Endometrium (tissue), 2 donors: Measurements from ENCODE around the gene MAPK10.

Experiments used
- FAIRE-seq: peaks from 2 replicates; lab custom pipeline; 2012; peaks lifted over from hg19 to GRCh38; lab: Jason Lieb, UNC
- donor health status: control.
- donor health status: control.

The MAPK10 gene

DNA sequence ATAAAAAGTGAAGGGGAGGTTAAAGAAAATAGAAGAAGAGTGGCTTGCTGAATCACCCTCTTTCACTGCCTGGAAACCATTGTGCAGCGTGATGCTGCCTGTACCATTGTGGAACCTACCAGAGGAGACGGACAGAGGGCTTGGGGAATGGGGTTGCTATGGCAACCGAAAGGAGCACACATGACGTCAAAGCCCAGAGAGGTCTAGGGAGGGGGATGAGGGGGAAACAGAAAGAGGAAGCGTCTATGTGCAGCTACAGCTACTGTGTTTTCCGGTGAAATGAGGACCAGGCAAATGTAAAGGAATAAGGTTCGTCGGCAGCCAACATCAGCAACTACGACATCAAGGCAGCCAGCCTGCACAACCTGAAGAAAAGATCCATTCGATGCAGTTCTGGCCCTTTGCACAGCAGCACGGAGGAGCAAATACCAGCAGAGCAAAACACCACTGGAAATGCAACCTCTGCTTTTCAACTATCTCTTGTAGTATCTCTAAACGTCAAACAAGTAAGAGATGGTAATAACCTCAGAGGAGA, at the start of gene MAPK10:
Gene MAPK10, minus strand, starts transcription at position 110 of the 535 bp plus-strand sequence.
- no peak for FAIRE-seq

DNA sequence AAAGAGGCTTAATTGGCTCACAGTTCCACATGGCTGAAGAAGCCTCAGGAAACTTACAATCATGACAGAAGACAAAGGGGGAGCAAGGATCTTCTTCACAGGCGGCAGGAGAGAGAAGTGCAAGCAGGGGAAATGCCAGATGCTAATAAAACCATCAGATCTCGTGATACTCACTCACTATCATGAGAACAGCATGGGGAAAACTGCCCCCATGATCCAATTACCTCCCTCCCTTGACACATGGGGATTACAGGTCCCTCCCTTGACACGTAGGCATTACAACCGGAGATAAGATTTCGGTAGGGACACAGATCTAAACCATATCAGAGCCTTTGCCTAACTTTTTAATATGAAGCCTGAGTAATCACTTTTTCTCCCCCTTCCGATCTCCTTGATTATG, 43.7 kb upstream of the MAPK10 start:
- no peak for FAIRE-seq

DNA sequence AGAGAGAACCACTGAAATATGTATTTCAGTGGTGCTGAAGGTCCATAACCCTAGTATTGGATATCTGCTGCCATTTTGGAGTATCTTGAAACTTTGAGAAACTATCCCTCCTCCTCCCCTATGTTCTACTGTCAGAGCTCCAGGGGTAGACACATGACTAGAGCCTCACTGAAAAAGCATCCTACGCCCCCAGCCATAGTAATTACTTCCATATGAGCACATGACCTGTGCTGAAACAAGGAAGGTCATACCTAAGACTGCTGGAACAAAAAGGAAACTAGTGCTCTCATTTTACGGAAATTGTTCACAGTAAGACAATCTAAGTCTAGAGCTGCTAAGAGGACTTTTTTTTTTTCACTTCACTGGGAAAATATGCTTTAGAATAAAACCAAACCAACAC, 42.0 kb upstream of the MAPK10 start:
- no peak for FAIRE-seq

DNA sequence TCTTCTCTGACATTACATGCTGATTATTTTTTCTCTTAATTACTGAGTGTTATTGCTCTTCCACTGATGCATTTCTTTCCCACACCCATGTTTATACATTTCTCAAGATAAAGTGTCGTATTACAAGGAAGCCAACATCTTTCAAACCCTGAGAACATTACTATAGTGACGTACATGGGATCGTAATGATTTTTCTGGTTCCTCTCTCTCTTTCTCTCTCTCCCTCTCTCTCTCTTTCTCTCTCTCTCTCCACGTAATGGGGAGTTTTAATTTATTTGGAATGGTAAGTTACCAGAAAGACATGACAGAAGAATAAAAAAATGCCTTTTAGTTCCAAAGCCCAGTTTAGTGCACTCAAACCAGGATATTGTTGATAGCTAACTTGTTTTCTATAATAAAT, 40.4 kb upstream of the MAPK10 start:
- peak; percentile 60 for FAIRE-seq

DNA sequence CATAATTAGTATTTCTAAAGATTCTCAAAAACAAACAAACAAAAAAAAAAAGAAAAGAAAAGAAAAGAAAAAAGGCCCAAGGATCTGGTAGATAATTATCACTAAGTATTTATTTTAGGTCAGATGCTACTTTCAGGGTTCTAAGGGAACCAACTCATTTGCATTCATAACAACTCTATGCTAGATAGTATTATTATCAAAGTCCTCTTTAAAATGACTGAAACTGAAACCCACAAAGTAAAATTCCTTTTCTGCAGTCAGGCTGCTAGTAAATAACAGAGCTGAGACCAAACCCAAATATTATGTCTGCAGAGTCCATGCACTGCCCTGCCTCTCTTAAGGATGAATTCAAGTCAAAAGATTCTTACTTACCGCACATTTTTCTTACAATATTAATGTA, 38.3 kb upstream of the MAPK10 start:
- peak; percentile 21 for FAIRE-seq

DNA sequence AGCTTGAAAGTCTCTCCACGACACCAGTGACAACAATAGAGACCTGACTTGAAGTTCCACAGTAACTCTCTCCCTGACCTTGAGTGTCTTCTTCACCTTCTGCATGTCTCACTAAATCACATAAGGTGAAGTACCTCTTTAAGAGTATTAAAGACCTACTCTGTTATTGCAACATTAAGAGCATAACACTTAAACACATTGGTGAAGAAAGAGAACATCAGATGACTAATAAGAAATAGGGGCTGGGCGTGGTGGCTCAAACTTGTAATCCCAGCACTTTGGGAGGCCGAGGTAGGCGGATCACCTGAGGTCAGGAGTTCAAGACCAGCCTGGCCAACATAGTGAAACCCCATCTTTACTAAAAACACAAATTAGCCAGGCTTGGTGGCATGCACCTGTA, 33.9 kb upstream of the MAPK10 start:
- no peak for FAIRE-seq

DNA sequence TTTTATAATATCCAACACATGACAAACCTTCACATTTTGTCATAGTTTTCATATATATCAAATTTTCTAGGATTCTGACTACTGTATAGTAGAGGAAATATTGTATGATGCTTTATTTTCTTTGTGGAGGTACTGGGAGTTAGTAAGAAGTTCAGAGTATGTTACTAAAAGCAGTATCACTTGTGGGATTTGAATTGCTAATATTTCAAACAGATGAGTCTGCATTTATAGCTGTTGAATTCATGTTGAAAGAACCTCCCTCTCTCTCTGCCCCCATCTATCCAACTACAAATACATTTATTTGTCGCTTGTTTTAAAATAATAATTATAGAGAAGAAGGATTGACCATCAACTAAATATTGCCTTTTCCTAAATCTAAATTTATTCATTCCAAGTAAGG, 29.8 kb upstream of the MAPK10 start:
- FAIRE-seq: no peak

DNA sequence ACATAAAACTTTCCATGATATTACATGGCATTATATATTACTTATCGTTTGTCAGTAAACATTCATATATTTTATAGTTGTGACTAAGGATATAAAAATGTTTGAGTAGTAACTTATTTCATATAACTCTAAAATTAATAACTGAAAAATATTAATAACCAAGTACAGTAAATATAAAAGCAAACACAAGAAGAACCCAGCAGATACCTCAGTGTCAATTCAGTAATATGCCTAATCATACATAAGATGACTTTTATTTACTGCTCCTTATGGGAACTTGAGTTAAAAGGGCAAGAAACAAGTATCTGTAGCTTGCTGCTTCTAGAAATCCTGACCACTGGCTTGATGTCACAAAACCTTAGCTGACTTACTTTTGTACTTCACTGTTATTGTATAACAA, 28.4 kb upstream of the MAPK10 start:
- FAIRE-seq: no peak

DNA sequence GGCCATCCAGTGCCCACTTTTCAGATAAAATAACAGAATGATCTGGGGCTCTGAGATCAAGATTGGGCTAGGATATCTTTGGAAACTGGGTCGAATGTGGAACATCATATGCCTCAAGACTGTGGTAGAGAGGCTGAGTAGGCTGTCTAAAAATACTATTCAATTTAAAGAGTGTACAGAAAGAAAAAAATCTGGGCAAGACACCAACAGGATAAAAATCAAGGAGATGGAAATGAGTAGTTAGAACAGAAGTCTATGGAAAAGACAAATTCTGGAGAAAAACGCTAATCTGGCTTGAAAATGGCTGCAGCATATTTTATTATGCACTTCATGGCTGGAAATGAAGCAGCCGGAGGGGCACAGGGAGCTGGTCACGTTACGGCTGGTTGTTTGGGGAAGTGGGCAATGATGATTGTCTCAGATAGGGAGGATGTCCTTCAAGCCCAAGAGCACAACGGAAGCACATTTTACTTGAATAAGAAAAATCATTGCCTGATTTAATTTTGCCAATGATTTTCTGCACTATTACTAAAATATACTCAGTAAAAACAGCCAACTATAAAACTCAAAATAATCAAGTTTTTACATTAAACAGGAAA, 27.1 kb upstream of the MAPK10 start:
- no peak for FAIRE-seq

DNA sequence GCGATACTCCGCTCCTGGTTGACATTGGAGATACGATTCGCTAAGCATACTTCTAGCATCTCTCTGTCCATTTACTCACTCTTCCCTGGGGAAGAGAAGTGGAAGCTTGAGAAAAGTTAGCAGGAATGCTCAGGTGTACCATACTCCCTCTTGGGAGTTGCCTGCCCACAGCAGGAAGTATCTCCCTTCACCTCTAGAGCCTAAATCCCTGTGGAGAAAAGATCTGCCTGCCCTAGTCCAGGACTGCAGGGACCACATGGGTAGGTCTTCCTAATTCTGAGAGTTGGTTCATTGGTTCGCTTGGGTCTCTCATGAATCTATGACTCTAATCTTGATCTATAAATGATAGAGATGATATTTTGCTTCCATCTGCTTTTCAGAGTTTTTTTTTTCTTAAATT, 26.3 kb upstream of the MAPK10 start:
- FAIRE-seq: no peak

DNA sequence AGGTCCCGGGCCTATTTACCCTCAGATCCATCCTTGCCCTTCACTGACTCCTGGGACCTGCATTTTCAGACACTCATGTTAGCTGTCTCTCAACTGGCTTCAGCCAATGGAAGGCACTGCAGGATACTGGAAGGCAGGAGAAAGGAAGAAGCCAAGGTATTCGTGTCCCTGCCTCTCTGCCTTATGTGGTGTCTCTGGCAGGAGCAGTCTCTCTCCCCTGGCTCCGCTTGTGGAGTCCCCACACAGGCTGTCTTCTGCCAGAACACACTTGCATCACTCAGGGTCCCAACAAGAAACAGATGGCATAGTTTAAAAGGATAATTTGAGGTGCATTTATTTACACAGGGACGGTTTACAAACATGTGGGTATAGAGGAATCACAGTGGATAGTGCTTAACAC, 21.6 kb upstream of the MAPK10 start:
- FAIRE-seq: no peak

DNA sequence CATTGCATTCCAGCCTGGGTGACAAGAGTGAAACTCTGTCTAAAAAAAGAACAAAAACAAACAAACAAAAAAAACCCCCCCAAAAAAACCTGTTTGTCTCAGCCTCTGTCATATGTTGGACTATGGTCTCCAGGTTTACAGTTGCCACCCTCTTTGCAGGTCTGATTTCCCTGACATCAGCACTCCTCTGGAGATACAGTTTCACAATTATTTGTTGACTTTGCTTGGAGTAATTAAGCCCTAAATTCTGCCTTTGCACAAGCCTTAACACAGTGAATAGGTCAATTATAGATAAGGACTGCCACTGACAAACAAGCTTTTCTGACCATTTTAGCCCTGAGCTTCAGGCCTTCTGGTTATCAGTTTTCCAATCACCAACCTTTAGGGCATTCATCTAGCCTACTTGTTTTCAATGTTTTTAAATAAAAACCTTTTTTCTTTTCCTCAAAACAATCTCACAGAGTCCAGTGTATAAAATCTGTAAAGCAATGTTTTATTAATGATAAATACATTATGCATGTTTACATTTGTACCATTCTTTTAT, 20.4 kb upstream of the MAPK10 start:
- no peak for FAIRE-seq

DNA sequence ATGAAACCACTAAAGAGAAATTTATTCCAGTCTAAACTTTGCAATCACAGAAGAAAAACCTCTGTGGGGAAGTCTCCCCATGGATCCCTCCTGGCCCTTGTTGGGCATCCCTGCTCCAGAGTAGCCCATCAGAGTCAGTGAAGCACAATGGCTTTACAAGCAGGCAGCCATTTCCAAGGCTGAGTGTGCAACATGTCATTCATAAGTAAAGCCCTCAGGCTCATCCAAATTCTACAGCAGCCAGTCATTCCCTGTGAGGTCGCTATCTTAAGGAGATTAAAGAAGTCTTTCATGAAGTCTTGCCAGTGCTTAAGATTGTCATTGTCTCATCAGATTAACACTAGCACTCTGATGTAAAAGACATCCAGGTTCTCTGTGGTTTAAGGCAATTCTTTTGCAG, 17.0 kb upstream of the MAPK10 start:
- FAIRE-seq: no peak

DNA sequence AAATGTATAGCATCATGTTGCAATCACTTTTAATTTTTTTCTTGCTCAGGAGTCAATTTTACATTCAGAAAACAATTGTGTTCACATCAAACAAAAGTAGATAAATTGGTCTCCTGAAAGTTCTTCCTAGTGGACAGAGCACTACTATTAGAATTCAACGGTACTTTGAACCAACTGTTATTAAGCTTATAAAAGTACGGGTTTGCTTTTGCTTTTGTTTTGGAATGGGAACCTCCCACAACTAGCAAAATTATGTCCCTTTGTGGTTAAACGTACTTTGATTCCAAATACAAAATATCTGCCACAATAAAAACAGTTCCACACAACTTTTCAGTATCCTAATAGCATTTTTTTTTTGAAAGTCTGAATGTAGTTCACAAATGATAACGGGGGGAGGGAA, 8.6 kb upstream of the MAPK10 start:
- peak; percentile 96 for FAIRE-seq

DNA sequence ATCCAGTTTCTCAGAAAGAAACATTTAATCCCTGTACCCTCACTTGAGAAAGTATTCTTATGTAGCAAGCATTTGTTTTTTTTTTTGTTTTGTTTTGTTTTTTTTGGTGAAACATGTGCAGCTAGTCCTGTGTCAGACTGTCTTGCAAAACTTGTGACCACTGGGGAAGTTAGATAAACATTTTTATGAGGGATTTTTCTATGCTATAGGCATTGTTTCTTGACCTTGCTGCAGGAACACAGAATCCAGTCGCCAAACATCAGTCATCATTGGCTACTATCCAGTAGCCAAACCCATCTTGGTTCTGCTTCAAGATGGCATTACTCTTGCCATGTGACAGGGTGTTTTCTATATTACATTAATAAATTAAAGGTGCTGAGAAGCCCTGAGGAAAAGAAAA, 7.7 kb upstream of the MAPK10 start:
- peak; percentile 83 for FAIRE-seq

DNA sequence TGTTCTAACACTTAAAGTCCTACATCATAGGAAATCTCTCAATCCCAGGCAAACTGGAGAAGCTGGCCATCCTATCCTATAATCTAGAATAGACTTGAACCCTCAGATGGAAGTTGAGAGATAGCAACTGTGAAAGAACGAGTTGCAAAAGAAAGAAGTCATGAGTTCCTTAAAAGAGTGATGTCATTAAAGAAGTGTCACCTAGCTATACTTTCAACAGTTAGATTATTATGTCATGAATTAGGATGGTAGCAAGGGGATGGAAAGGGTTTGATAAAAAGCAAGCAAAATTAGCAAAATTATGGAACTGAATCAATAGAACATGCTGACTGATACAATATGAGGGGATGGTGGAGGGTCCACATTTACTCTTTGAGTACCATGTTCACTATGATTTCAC, 7.1 kb upstream of the MAPK10 start:
- no peak for FAIRE-seq

DNA sequence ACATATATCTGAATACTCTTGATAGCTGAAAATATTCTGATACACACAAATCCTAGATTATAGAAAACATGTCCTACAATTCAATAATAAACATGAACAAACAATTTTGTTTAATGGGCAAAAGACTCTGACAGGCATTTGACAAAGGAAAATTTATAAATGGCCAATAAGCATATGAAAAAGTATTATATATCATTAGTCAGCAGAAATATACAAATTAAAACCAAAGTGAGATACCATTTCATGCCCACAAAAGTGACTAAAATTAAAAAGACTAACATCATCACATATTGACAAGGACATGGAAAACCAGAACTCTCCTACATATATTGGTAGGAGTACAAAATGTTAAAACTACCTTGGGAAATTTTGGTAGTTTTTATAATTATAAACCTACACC, 2.7 kb upstream of the MAPK10 start:
- FAIRE-seq: no peak

DNA sequence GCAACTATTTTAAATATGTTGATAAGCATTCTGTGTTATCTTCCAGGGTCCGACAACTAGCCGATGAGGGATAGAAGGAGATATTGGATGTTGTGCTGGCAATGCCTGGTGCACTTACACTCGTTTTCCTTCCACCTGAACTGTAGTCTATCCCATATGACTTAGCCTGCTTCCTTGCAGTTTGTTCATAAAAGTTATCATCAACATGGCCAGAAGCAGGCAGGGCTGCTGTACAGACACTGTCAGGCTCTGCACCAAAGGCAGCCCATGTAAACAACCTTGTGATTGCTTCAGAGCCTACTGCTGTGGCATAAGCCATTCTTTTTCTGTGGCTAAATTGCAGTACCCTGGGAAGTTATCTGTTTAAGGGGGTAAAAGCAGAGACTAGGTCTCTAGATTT, 1.6 kb downstream of the MAPK10 start:
- no peak for FAIRE-seq

DNA sequence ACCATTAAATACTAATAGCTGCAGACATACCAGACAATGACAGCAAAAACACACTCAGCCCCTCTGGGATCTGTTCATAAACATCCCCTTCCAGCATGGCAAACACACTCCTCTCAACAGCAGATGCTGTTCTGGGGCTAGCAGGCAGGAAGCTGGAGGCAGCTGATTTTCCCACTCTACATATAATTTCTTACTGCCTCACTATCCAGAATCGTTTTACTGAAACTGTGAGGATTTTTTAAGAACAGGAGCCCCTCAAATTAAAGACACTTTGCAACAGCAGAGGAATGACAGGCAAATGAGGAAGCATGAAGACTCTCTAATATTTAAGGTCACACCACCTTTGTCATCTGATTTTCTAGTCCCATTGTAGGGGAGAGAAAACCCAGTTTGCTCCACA, 2.2 kb downstream of the MAPK10 start:
- no peak for FAIRE-seq

DNA sequence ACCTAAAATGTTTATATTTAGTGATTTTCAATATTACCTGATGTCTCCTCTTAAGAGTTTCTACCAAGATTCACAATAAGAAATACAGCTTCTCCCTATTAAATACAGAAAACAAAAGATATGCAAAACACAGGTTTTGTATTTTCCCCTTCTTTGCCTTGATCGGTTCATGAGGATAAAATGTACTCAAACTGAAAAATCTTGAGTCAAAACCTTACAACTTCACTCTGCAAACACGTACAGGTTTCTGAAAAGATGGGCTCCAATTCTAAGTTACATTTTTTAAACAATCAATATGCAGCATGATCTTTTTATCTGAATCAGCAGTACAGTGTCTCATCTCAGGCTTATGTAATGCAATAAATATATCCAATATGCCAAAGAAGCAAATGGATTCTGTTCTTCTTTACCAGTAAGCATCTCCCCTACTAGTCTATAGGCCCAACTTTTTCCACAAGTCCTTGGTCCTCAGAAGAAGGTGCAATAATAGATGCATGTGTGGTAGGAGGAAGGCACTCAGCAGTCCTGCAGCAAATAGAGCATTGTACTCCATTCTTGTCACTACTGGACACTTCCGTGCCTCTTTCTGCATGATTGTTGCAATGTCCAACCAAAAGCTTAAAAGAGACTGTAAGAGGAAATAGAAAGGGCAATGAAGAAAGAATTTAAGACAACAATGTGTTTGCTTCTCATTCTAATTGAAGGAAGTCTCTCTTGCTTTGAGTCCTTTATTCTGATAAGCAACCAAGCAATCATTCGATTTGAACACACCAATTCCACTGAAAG, 3.2 kb downstream of the MAPK10 start:
- no peak for FAIRE-seq

DNA sequence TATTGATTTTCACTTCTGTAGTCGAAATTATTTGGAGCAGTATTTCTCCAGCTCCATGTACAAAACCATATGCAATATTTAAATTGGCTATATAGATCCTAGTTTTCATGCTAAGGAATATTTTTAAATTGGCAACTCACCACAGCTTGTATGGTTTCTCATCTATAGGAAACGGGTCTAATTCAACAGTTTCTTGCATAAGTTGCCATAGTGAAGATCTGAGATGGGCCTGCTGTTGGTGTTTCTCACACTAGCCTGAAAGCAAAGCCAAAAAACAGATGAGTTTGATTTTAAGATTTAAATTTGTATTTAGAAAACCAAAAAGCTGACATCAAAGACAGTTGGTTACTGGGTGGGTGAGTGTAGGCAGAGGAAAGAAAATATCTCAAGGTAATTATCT, 5.5 kb downstream of the MAPK10 start:
- FAIRE-seq: no peak

DNA sequence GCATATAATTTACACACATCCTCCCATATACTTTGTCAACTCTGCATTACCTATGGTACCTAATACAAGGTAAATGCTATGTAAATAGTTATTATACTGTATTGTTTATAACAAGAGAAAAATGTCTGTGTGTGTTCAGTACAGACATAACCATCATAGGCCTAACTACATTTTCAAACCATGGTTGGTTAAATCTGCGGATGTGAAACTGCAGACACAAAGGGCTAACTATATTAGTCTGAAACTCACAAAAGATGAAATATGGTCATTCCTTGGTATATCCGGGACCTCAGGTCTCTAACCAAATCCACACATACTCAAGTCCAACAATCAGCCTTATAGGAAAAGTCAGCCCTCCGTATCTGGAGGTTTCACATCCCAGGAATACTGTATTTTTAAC, 13.5 kb downstream of the MAPK10 start:
- no peak for FAIRE-seq

DNA sequence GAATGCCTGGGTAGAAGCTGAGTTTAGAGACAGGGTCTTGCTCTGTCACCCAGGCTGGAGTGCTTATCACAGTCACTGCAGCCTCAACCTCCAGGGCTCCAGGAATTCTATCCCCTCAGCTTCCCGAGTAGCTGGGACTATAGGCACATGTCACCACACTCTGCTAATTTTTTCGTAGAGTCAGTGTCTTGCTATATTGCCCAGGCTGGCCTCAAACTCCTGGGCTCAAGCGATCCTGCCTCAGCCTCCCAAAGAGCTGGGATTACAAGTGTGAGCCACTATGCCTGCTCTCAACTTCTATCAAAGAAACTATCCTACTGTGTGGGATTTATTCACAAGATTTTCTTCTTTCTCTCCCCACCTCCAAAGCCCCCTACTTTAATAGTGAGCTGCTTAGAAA, 15.7 kb downstream of the MAPK10 start:
- FAIRE-seq: no peak

DNA sequence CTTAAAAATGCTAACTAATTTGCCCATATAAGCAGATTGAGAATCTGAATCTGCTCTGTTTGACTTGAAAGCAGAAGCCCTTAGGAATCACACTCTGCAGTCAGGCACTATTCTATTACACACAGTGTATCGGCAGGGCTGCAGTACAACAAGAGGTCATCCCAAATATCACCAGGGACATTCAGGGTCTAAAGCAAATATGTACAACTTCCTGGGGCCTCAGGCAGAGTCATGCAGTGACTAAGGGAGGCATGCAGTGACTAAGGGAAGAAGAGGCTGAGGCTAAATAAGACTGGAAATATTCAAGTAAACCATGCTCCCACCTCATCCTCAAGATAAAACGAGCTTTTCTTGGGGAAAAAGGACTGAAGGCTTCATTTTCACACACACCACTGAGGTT, 20.9 kb downstream of the MAPK10 start:
- no peak for FAIRE-seq
